GM23338 (cell line): Measurements from ENCODE around the gene CACNA1B. TPM values are rescaled to one million over a fixed set of nuclear protein-coding genes. Genes with fewer than 3 reads are reported as not detected.

ENCODE experiments used
- ATAC-seq: fragments of 200-7000 bp; cut with Tn5 transposase; 3 replicates; pipeline ENCODE4 v1.9.1; 2020
- DNase-seq: peaks from one replicate; pipeline ENCODE4 v3.0.0-alpha.2; 2015; ENCODE audit warnings: low spot score
- H2AFZ ChIP-seq: fragments of 200-600 bp; sonication (generic); 2 replicates; pipeline ENCODE4 v1.8.0; 2016; ENCODE audit warnings: antibody characterized with exemption, mild to moderate bottlenecking, moderate library complexity
- H3F3A ChIP-seq: fragments of 200-600 bp; sonication (generic); replicated peaks from 2 replicates; pipeline ENCODE4 v1.8.0; 2017; ENCODE audit warnings: antibody characterized with exemption, mixed run types, low read depth
- H3K27ac ChIP-seq: fragments of 200-600 bp; sonication (generic); 2 replicates; pipeline ENCODE4 v1.6.1; 2016; ENCODE audit warnings: low read depth
- H3K27me3 ChIP-seq: fragments of 200-600 bp; sonication (generic); 2 replicates; pipeline ENCODE4 v1.8.0; 2016; ENCODE audit warnings: mild to moderate bottlenecking, mixed run types, moderate library complexity; ENCODE audit not compliant: insufficient read depth
- H3K36me3 ChIP-seq: fragments of 200-600 bp; sonication (generic); 2 replicates; pipeline ENCODE4 v1.8.0; 2016; ENCODE audit warnings: mild to moderate bottlenecking; ENCODE audit not compliant: insufficient read depth
- H3K4me1 ChIP-seq: fragments of 200-600 bp; sonication (generic); 2 replicates; pipeline ENCODE4 v1.8.0; 2016; ENCODE audit warnings: mild to moderate bottlenecking, moderate library complexity; ENCODE audit not compliant: insufficient read depth
- H3K4me2 ChIP-seq: fragments of 200-600 bp; sonication (generic); 2 replicates; pipeline ENCODE4 v1.7.1; 2017; ENCODE audit warnings: mixed run types
- H3K4me3 ChIP-seq: fragments of 200-600 bp; sonication (generic); 2 replicates; pipeline ENCODE4 v1.6.1; 2016; ENCODE audit warnings: mixed run types
- H3K79me2 ChIP-seq: fragments of 200-600 bp; sonication (generic); replicated peaks from 2 replicates; pipeline ENCODE4 v1.8.0; 2017; ENCODE audit warnings: mild to moderate bottlenecking; ENCODE audit not compliant: insufficient read depth
- H3K9me2 ChIP-seq: fragments of 200-600 bp; sonication (generic); 2 replicates; pipeline ENCODE4 v1.8.0; 2017; ENCODE audit not compliant: insufficient read depth
- H4K20me1 ChIP-seq: fragments of 200-600 bp; sonication (generic); replicated peaks from 2 replicates; pipeline ENCODE4 v1.8.0; 2017; ENCODE audit warnings: mild to moderate bottlenecking; ENCODE audit not compliant: insufficient read depth
- H3K27ac Mint-ChIP-seq: 2 replicates; pipeline ENCODE4 v1.8.0; 2020; ENCODE audit warnings: inconsistent platforms, mild to moderate bottlenecking, moderate library complexity, mixed read lengths
- H3K27me3 Mint-ChIP-seq: 3 replicates; pipeline ENCODE4 v1.8.0; 2022; ENCODE audit warnings: low read depth, mild to moderate bottlenecking, moderate library complexity, mixed read lengths, inconsistent platforms; ENCODE audit not compliant: insufficient read depth, poor library complexity
- H3K36me3 Mint-ChIP-seq: 3 replicates; pipeline ENCODE4 v1.8.0; 2021; ENCODE audit warnings: low read depth, mild to moderate bottlenecking, inconsistent platforms, moderate library complexity, mixed read lengths
- H3K4me1 Mint-ChIP-seq: 3 replicates; pipeline ENCODE4 v1.8.0; 2020; ENCODE audit warnings: mild to moderate bottlenecking, inconsistent platforms, mixed read lengths
- H3K4me3 Mint-ChIP-seq: 3 replicates; pipeline ENCODE4 v1.8.0; 2021; ENCODE audit warnings: moderate library complexity, mild to moderate bottlenecking, inconsistent platforms, mixed read lengths
- H3K9me3 Mint-ChIP-seq: 3 replicates; pipeline ENCODE4 v1.8.0; 2020; ENCODE audit warnings: moderate library complexity, mild to moderate bottlenecking, inconsistent platforms, mixed read lengths
- CREB1 ChIP-seq: fragments of 250-450 bp; sonication (Bioruptor Pico); IDR thresholded peaks from 2 replicates; pipeline ENCODE4 v1.5.0; 2020; ENCODE audit warnings: low read depth, mild to moderate bottlenecking, moderate library complexity
- EZH2 ChIP-seq: fragments of 200-600 bp; sonication (generic); IDR thresholded peaks from one replicate; pipeline ENCODE4 v1.8.0; 2017; ENCODE audit warnings: antibody characterized with exemption, mild to moderate bottlenecking, low read depth; ENCODE audit not compliant: unreplicated experiment
- EZH2phosphoT487 ChIP-seq: fragments of 200-600 bp; sonication (generic); IDR thresholded peaks from one replicate; pipeline ENCODE4 v1.8.1; 2018; ENCODE audit warnings: antibody characterized with exemption; ENCODE audit not compliant: unreplicated experiment
- JUNB ChIP-seq: IDR thresholded peaks from one replicate; pipeline ENCODE4 v1.6.1; 2016; ENCODE audit warnings: antibody characterized with exemption; ENCODE audit not compliant: unreplicated experiment
- NANOG ChIP-seq: IDR thresholded peaks from 2 replicates; pipeline ENCODE4 v1.6.1; 2016; ENCODE audit warnings: antibody characterized with exemption, borderline replicate concordance
- POLR2AphosphoS5 ChIP-seq: IDR thresholded peaks from 2 replicates; pipeline ENCODE4 v1.6.1; 2016; ENCODE audit warnings: antibody characterized with exemption, low read depth
- ZNF114 ChIP-seq: fragments of 250-450 bp; sonication (Bioruptor Pico); IDR thresholded peaks from 2 replicates; pipeline ENCODE4 v1.5.0; 2020; ENCODE audit warnings: mild to moderate bottlenecking, moderate library complexity
- ZNF331 ChIP-seq: fragments of 250-450 bp; sonication (Bioruptor Pico); IDR thresholded peaks from 2 replicates; pipeline ENCODE4 v1.5.0; 2020; ENCODE audit warnings: low read depth, mild to moderate bottlenecking, moderate library complexity
- polyA plus RNA-seq: library from polyadenylated mRNA; unstranded; fragments of >200 nt; fragmentation: Nextera tagmentation; extraction: Ambion mirVana; gene quantifications from 2 replicates; pipeline ENCODE4 v1.2.1, GENCODE V29; 2016
- total RNA-seq: library from RNA; depleted of rRNA; stranded (reverse); fragments of >200 nt; shearing (Covaris generic); gene quantifications from 2 replicates; pipeline ENCODE4 v1.2.3, GENCODE V29; 2014
- TF ChIP-seq, protein P1 (sequence below): IDR thresholded peaks from one replicate; pipeline ENCODE4 v1.6.1; 2018; ENCODE audit warnings: antibody characterized with exemption; ENCODE audit not compliant: unreplicated experiment
- TF ChIP-seq, protein P2 (sequence below): IDR thresholded peaks from 2 replicates; pipeline ENCODE4 v1.6.1; 2016; ENCODE audit warnings: antibody characterized with exemption
- TF ChIP-seq, protein P3 (sequence below): fragments of 250-450 bp; sonication (Bioruptor Pico); IDR thresholded peaks from 2 replicates; pipeline ENCODE4 v1.5.0; 2020; ENCODE audit warnings: mild to moderate bottlenecking, moderate library complexity

The CACNA1B gene
- total and polyA plus RNA-seq, 2 experiments from 2014 or later, result 1.1 to 10.4 TPM

DNA sequence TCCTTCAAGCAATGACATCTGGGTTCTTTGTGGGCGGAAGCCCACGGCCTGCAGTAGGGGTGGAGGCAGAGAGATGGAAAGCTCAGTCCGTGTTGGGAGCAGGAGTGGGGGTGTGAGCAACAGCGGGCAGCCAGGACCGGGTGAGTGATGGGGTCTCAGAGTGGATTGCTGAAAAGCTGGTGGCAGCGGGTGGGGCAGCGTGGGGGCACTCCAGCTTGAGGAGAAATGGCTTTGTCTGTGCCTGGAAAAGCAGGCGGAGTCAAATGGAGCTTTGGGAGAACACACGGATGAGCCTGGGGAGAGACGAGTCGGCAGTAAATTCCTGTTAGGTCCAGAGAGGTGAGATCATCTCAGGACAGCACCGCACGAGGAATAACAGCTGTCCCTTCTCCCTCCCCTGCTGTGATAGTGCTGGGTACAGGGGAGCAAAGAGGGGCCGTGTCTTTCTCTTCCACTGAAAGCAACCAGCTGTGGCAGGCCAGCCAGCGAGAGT is 42.1 kb downstream of the CACNA1B start (continued):
- TF ChIP-seq, protein P1, sequence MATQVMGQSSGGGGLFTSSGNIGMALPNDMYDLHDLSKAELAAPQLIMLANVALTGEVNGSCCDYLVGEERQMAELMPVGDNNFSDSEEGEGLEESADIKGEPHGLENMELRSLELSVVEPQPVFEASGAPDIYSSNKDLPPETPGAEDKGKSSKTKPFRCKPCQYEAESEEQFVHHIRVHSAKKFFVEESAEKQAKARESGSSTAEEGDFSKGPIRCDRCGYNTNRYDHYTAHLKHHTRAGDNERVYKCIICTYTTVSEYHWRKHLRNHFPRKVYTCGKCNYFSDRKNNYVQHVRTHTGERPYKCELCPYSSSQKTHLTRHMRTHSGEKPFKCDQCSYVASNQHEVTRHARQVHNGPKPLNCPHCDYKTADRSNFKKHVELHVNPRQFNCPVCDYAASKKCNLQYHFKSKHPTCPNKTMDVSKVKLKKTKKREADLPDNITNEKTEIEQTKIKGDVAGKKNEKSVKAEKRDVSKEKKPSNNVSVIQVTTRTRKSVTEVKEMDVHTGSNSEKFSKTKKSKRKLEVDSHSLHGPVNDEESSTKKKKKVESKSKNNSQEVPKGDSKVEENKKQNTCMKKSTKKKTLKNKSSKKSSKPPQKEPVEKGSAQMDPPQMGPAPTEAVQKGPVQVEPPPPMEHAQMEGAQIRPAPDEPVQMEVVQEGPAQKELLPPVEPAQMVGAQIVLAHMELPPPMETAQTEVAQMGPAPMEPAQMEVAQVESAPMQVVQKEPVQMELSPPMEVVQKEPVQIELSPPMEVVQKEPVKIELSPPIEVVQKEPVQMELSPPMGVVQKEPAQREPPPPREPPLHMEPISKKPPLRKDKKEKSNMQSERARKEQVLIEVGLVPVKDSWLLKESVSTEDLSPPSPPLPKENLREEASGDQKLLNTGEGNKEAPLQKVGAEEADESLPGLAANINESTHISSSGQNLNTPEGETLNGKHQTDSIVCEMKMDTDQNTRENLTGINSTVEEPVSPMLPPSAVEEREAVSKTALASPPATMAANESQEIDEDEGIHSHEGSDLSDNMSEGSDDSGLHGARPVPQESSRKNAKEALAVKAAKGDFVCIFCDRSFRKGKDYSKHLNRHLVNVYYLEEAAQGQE, result no peak
- no peak for TF ChIP-seq ZNF114 (CRISPR knock-in tag)
- no peak for TF ChIP-seq JUNB
- TF ChIP-seq, protein P2, sequence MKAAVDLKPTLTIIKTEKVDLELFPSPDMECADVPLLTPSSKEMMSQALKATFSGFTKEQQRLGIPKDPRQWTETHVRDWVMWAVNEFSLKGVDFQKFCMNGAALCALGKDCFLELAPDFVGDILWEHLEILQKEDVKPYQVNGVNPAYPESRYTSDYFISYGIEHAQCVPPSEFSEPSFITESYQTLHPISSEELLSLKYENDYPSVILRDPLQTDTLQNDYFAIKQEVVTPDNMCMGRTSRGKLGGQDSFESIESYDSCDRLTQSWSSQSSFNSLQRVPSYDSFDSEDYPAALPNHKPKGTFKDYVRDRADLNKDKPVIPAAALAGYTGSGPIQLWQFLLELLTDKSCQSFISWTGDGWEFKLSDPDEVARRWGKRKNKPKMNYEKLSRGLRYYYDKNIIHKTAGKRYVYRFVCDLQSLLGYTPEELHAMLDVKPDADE, result no peak
- no peak for TF ChIP-seq NANOG
- no peak for TF ChIP-seq EZH2phosphoT487
- no peak for TF ChIP-seq POLR2AphosphoS5
- TF ChIP-seq EZH2, result no peak

DNA sequence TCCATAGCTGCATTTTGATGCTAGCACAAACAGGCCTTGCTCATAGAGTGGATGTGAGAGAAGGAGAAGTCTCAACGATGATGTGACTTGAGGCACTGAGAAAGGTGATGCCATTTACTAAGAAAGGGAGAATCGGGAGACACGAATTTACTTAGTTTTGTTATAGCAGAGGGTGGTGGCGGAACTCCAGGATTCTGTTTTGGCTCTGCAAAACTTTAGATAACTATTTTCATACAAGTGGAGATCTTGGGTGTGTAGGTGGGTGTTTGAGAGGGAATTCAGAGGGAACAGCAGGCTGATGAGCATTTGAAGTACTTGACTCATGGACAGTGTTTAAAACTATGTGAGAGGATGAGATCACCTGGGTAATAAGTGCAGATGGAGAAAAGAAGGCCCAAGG is 43.2 kb downstream of the CACNA1B start:
- Histone ChIP-seq H3K4me1 (no peaks in the 10 kb centered on the region), H3K4me2 (no peak overlapping the region), H2AFZ (no peak overlapping the region), H3K36me3 (no peaks in the 10 kb centered on the region; the same call in 1 of the 2 replicates), H4K20me1 (no peaks in the 10 kb centered on the region), H3K9me2 (no peaks in the 10 kb centered on the region), H3K27me3 (no peaks in the 10 kb centered on the region), H3K4me3 (no peak overlapping the region), H3F3A (no peaks in the 10 kb centered on the region), H3K27ac (no peak overlapping the region), H3K79me2 (no peaks in the 10 kb centered on the region)
- H3K27ac Mint-ChIP-seq, result no peak overlapping the region
- ATAC-seq (no peak), DNase-seq (no peak)
- peaks cover 2% of the 10 kb centered on the region for H3K27me3 Mint-ChIP-seq
- peaks cover 49% of the 10 kb centered on the region for H3K36me3 Mint-ChIP-seq
- H3K4me1 Mint-ChIP-seq, result no peaks in the 10 kb centered on the region
- H3K4me3 Mint-ChIP-seq, result no peak overlapping the region
- H3K9me3 Mint-ChIP-seq, result peaks cover 10% of the 10 kb centered on the region
- no peak for TF ChIP-seq ZNF114 (CRISPR knock-in tag)
- TF ChIP-seq, protein P1, result no peak
- TF ChIP-seq EZH2, result no peak
- no peak for TF ChIP-seq EZH2phosphoT487
- TF ChIP-seq, protein P3, sequence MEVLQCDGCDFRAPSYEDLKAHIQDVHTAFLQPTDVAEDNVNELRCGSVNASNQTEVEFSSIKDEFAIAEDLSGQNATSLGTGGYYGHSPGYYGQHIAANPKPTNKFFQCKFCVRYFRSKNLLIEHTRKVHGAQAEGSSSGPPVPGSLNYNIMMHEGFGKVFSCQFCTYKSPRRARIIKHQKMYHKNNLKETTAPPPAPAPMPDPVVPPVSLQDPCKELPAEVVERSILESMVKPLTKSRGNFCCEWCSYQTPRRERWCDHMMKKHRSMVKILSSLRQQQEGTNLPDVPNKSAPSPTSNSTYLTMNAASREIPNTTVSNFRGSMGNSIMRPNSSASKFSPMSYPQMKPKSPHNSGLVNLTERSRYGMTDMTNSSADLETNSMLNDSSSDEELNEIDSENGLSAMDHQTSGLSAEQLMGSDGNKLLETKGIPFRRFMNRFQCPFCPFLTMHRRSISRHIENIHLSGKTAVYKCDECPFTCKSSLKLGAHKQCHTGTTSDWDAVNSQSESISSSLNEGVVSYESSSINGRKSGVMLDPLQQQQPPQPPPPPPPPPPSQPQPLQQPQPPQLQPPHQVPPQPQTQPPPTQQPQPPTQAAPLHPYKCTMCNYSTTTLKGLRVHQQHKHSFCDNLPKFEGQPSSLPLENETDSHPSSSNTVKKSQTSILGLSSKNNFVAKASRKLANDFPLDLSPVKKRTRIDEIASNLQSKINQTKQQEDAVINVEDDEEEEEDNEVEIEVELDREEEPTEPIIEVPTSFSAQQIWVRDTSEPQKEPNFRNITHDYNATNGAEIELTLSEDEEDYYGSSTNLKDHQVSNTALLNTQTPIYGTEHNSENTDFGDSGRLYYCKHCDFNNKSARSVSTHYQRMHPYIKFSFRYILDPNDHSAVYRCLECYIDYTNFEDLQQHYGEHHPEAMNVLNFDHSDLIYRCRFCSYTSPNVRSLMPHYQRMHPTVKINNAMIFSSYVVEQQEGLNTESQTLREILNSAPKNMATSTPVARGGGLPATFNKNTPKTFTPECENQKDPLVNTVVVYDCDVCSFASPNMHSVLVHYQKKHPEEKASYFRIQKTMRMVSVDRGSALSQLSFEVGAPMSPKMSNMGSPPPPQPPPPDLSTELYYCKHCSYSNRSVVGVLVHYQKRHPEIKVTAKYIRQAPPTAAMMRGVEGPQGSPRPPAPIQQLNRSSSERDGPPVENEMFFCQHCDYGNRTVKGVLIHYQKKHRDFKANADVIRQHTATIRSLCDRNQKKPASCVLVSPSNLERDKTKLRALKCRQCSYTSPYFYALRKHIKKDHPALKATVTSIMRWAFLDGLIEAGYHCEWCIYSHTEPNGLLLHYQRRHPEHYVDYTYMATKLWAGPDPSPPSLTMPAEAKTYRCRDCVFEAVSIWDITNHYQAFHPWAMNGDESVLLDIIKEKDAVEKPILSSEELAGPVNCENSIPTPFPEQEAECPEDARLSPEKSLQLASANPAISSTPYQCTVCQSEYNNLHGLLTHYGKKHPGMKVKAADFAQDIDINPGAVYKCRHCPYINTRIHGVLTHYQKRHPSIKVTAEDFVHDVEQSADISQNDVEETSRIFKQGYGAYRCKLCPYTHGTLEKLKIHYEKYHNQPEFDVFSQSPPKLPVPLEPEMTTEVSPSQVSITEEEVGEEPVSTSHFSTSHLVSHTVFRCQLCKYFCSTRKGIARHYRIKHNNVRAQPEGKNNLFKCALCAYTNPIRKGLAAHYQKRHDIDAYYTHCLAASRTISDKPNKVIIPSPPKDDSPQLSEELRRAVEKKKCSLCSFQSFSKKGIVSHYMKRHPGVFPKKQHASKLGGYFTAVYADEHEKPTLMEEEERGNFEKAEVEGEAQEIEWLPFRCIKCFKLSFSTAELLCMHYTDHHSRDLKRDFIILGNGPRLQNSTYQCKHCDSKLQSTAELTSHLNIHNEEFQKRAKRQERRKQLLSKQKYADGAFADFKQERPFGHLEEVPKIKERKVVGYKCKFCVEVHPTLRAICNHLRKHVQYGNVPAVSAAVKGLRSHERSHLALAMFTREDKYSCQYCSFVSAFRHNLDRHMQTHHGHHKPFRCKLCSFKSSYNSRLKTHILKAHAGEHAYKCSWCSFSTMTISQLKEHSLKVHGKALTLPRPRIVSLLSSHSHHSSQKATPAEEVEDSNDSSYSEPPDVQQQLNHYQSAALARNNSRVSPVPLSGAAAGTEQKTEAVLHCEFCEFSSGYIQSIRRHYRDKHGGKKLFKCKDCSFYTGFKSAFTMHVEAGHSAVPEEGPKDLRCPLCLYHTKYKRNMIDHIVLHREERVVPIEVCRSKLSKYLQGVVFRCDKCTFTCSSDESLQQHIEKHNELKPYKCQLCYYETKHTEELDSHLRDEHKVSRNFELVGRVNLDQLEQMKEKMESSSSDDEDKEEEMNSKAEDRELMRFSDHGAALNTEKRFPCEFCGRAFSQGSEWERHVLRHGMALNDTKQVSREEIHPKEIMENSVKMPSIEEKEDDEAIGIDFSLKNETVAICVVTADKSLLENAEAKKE (CRISPR knock-in tag), result no peak
- TF ChIP-seq JUNB, result no peak
- no peak for TF ChIP-seq CREB1
- TF ChIP-seq ZNF331, result no peak
